Sigmoid colon (tissue), 7 donors: Measurements from ENCODE around the gene LCAT. TPM values are rescaled to one million over a fixed set of nuclear protein-coding genes. Genes with fewer than 3 reads are reported as not detected.
A peak's percentile ranks its signal among the peaks of the same experiment; 100 is the strongest.

ENCODE experiments used
- DNase-seq: peaks from one replicate; pipeline ENCODE4 v3.0.0-alpha.2; 2019
- H3K27ac ChIP-seq, 4 donors: fragments of 200-600 bp; sonication (generic); one replicate each; pipeline ENCODE4 v1.5.1; 2016 to 2019; ENCODE audit warnings: mild to moderate bottlenecking in 1 of 4
- H3K27me3 ChIP-seq, 3 donors: fragments of 200-600 bp; sonication (generic); one replicate each; pipeline ENCODE4 v1.5.1; 2019; ENCODE audit warnings: mild to moderate bottlenecking in 1 of 3
- H3K36me3 ChIP-seq, 4 donors: fragments of 200-600 bp; sonication (generic); one replicate each; pipeline ENCODE4 v1.5.1; 2016 to 2019
- H3K4me1 ChIP-seq, 4 donors: fragments of 200-600 bp; sonication (generic); one replicate each; pipeline ENCODE4 v1.5.1; 2017 to 2019
- H3K4me3 ChIP-seq, 4 donors: fragments of 200-600 bp; sonication (generic); one replicate each; pipeline ENCODE4 v1.5.1; 2017 to 2019; ENCODE audit warnings: mild to moderate bottlenecking in 2 of 4, moderate library complexity in 1 of 4
- H3K9me3 ChIP-seq, 4 donors: fragments of 200-600 bp in 3 of 4; sonication (generic) in 3 of 4; one replicate each; pipeline versions ENCODE4 v1.5.1 to v1.6.1; 2013 to 2019
- CTCF ChIP-seq, 4 experiments: fragments of 450-650 bp in 3 of 4; fragments of 200-600 bp in 1 of 4; IDR thresholded peaks; one replicate each; pipeline ENCODE4 v1.5.1; 2016 to 2019; ENCODE audit warnings: antibody characterized with exemption in 4 of 4, mild to moderate bottlenecking in 3 of 4, moderate library complexity in 2 of 4
- EP300 ChIP-seq, 4 donors: sonication (generic); formaldehyde crosslinking; IDR thresholded peaks; one replicate each; pipeline ENCODE4 v1.6.1; 2017; ENCODE audit warnings: antibody characterized with exemption in 4 of 4
- POLR2A ChIP-seq, 2 donors: fragments of 450-650 bp; IDR thresholded peaks; one replicate each; pipeline ENCODE4 v1.6.1; 2016; ENCODE audit warnings: antibody characterized with exemption in 2 of 2, mild to moderate bottlenecking in 2 of 2, moderate library complexity in 2 of 2
- POLR2AphosphoS5 ChIP-seq, 4 donors: sonication (generic); formaldehyde crosslinking; IDR thresholded peaks; one replicate each; pipeline ENCODE4 v1.6.1; 2017; ENCODE audit warnings: antibody characterized with exemption in 4 of 4
- WGBS, 2 donors: extraction: QIAGEN DNeasy Blood & Tissue Kit; methylation state at CpG; one replicate each; pipeline ENCODE4 v1.1.7; 2013; 5-methylcytosine and 5-hydroxymethylcytosine counted together
- intact Hi-C: fragments of 100-400 bp; cut with DNase I; formaldehyde crosslinking; loops from one replicate; pipeline ENCODE4 v1.15.1; 2023
- polyA plus RNA-seq, 3 donors: library from polyadenylated mRNA; stranded (reverse); fragments of 200-250 nt; gene quantifications; one replicate each; pipeline ENCODE4 v1.2.3, GENCODE V29; 2013
- total RNA-seq, 4 donors: library from RNA; depleted of rRNA; stranded (reverse); fragments of >200 nt; gene quantifications; one replicate each; pipeline ENCODE4 v1.1.0, GENCODE V29; 2016
- donor health status: healthy with polysubstance abuse.
- donor health status: Bipolar disorder and iron deficiency.
- donor health status: healthy.

Gene LCAT
- total and polyA plus RNA-seq, 7 donors = 0.60 to 31.0 (median 10.4) TPM

DNA sequence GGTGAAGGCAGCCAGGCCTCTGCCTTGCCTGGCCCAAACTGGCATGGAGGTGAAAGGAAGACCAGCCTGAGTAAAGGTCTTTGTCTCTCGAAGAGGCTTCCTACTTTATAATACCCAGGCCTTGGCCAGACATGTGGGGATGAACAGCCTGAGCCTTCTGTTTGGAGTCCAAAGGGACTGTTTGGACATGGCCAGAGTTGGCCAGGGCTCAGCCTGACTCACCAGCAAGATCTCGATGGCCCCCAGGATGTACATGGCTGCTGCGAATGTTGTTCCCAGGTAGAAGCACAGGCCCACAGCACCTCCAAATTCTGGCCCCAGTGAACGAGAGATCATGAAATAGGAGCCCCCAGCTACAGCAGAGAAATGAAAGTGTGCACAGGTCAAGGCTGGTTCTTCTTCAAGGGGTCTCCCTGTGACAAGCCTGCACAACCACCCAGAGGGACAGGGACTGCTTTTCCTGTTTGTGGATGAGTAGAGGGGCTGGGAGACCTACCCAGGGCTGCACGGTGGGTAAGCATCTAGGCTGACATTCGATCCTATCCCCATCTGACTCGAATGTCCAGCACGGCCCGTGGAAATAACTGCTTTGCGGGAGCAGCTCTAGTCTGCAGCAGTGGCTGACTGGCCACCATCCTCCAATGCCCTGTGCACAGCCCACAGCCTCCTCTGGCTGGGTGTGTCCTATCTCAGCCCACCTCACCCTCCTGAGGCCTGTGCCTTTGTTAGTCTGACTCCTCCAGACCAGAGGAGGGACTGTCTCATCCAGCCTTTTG lies 10.7 kb upstream of the LCAT start:
- Histone ChIP-seq H3K27me3 (no peaks in the 10 kb centered on the region), H3K36me3 (peaks cover 31 to 98% (median 42%) of the 10 kb centered on the region in 4 donors), H3K4me3 (no peak overlapping the region), H3K4me1 (peaks cover 0 to 27% (median 23%) of the 10 kb centered on the region in 4 donors), H3K27ac (peak overlapping the region in 1 of 4 donors; percentile 34), H3K9me3 (no peaks in the 10 kb centered on the region)
- 90% methylated on average over 10 of the region's 10 CpGs for WGBS, 2 donors
- intact Hi-C loops = no loop called here
- DNase-seq = no peak
- TF ChIP-seq POLR2AphosphoS5 (IDR thresholded peaks at IDR 0.05) (no peak), CTCF (IDR thresholded peaks at IDR 0.05) (no peak), POLR2A (IDR thresholded peaks at IDR 0.05) (no peak), EP300 (IDR thresholded peaks at IDR 0.05) (no peak)

DNA sequence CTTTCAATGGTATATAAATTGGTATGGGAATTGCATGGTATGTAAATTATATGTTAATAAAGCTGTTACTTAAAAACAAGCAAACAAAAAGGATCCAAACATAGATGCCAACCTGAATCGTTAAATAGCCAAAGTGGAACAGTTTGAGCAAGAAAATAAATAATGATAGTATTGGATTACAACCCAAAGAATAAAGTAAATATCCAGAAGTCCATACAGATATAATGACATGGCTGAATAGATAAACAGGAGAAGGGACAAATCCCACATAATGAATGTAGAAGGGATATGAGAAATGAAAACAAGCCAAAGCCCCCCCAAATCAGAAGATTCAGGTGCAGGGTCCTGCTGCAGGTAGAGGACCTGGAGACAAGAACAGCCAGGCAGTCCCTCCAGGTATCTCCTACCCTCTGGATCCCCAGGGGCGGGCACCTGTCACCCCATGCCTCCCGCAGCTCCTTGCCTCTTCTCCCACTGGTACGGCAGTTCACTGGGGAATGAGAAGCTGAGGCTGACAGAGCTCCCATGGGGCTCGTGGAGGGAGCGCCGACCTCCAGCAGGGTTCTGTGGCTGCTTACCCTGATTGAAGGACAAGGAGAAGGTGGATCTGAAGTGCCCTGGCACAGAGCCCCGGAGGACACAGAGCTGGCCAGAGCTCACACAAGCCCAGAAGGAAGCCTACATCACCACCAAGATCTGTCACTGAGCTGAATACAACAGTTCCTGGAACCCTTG lies 9.9 kb upstream of the LCAT start:
- H3K27ac ChIP-seq = peak overlapping the region in 1 of 4 donors; percentile 34
- H3K36me3 ChIP-seq = peaks cover 36 to 98% (median 44%) of the 10 kb centered on the region in 4 donors
- H3K27me3 ChIP-seq = no peaks in the 10 kb centered on the region
- intact Hi-C loops = no loop called here
- WGBS, 2 donors = 87 to 91% methylated on average over 8 of the region's 8 CpGs
- TF ChIP-seq POLR2A (IDR thresholded peaks at IDR 0.05) (no peak), POLR2AphosphoS5 (IDR thresholded peaks at IDR 0.05) (no peak), CTCF (IDR thresholded peaks at IDR 0.05) (no peak), EP300 (IDR thresholded peaks at IDR 0.05) (no peak)
- DNase-seq = no peak
- H3K4me1 ChIP-seq = peaks cover 0 to 19% (median 15%) of the 10 kb centered on the region in 4 donors
- H3K9me3 ChIP-seq = no peaks in the 10 kb centered on the region
- H3K4me3 ChIP-seq = no peak overlapping the region

DNA sequence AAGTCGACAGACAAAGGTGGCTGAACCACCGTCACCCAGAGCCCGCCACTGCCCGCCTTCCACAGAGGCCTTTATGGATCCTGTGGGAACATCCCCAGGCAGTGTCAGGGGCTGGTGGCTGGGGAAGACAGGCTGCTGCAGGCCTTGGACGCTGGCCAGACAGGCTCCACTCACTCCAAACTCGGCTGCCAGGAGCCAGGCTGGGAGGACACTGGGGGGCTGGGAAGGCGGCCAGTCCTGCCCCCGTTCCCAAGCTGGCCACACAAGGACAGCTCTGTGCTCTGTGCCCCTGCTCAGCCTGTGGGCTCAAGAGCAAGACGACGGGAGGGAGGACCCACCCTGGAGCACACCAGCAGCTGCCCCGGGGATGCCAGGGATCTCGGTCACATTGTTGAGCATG lies 7.6 kb upstream of the LCAT start:
- Histone ChIP-seq H3K27me3 (no peaks in the 10 kb centered on the region), H3K36me3 (peaks cover 48 to 99% (median 57%) of the 10 kb centered on the region in 4 donors), H3K27ac (peak overlapping the region; percentile 24 to 59 (median 51)), H3K9me3 (no peaks in the 10 kb centered on the region), H3K4me1 (peaks cover 0 to 18% (median 15%) of the 10 kb centered on the region in 4 donors), H3K4me3 (no peak overlapping the region)
- 58 to 80% methylated on average over 12 of the region's 12 CpGs for WGBS, 2 donors
- intact Hi-C loops = no loop called here
- TF ChIP-seq CTCF (IDR thresholded peaks at IDR 0.05) (no peak), POLR2AphosphoS5 (IDR thresholded peaks at IDR 0.05) (peak in 2 of 4 donors; percentile 41 to 49)
- DNase-seq = peak; percentile 84

GRCh38 chr16:67950335-67950843 lies 6.5 kb upstream of the LCAT start:
- H3K36me3 ChIP-seq = peaks cover 58 to 99% (median 66%) of the 10 kb centered on the region in 4 donors
- no peaks in the 10 kb centered on the region for H3K9me3 ChIP-seq
- no peak for DNase-seq
- intact Hi-C loops = no loop called here
- H3K27ac ChIP-seq = peak overlapping the region in 1 of 4 donors; percentile 59
- no peak overlapping the region for H3K4me3 ChIP-seq
- TF ChIP-seq CTCF (IDR thresholded peaks at IDR 0.05) (no peak), POLR2AphosphoS5 (IDR thresholded peaks at IDR 0.05) (no peak), POLR2A (IDR thresholded peaks at IDR 0.05) (no peak), EP300 (IDR thresholded peaks at IDR 0.05) (no peak)
- 80 to 94% methylated on average over 16 of the region's 16 CpGs for WGBS, 2 donors
- no peaks in the 10 kb centered on the region for H3K27me3 ChIP-seq
- H3K4me1 ChIP-seq = peaks cover 0 to 21% (median 19%) of the 10 kb centered on the region in 4 donors
